Hepatocyte (in vitro differentiated cells): Measurements from ENCODE around the gene SLC45A2.

Source experiments
- CTCF ChIP-seq: fragments of 200-600 bp; sonication (generic); IDR thresholded peaks from 2 replicates; pipeline ENCODE4 v1.5.1; 2016; ENCODE audit warnings: antibody characterized with exemption, mild to moderate bottlenecking; ENCODE audit not compliant: poor library complexity
- EZH2 ChIP-seq: fragments of 200-600 bp; sonication (generic); IDR thresholded peaks from 2 replicates; pipeline ENCODE4 v1.6.1; 2016; ENCODE audit warnings: antibody characterized with exemption, mild to moderate bottlenecking, borderline replicate concordance
- EZH2phosphoT487 ChIP-seq: fragments of 200-600 bp; sonication (generic); IDR thresholded peaks from one replicate; pipeline ENCODE4 v1.6.1; 2018; ENCODE audit warnings: antibody characterized with exemption, mild to moderate bottlenecking, low read depth, moderate library complexity; ENCODE audit not compliant: unreplicated experiment, severe bottlenecking

- TF ChIP-seq CTCF (no peak), EZH2 (no peak), EZH2phosphoT487 (no peak)
These were observed at the start of gene SLC45A2 for GRCh38 chr5:33984671-33985124.
